Glutamatergic neuron (in vitro differentiated cells): ENCODE results near the gene ISL1. TPM values are rescaled to one million over a fixed set of nuclear protein-coding genes. Genes with fewer than 3 reads are reported as not detected.

ENCODE experiments used
- DNase-seq: peaks from one replicate; pipeline ENCODE4 v3.0.0; 2022
- H3K27ac Mint-ChIP-seq: one replicate; pipeline ENCODE4 v1.8.0; 2020; ENCODE audit warnings: mild to moderate bottlenecking, mixed read lengths, inconsistent platforms; ENCODE audit not compliant: unreplicated experiment
- H3K27me3 Mint-ChIP-seq: one replicate; pipeline ENCODE4 v1.8.0; 2020; ENCODE audit warnings: mild to moderate bottlenecking, moderate library complexity, mixed read lengths, inconsistent platforms; ENCODE audit not compliant: unreplicated experiment
- H3K36me3 Mint-ChIP-seq: one replicate; pipeline ENCODE4 v1.8.0; 2020; ENCODE audit warnings: mild to moderate bottlenecking, mixed read lengths, inconsistent platforms; ENCODE audit not compliant: unreplicated experiment
- H3K4me1 Mint-ChIP-seq: one replicate; pipeline ENCODE4 v1.8.0; 2020; ENCODE audit warnings: mild to moderate bottlenecking, low read depth, mixed read lengths, inconsistent platforms; ENCODE audit not compliant: unreplicated experiment
- H3K4me3 Mint-ChIP-seq: one replicate; pipeline ENCODE4 v1.8.0; 2020; ENCODE audit warnings: mild to moderate bottlenecking, mixed read lengths, inconsistent platforms; ENCODE audit not compliant: unreplicated experiment
- H3K9me3 Mint-ChIP-seq: one replicate; pipeline ENCODE4 v1.8.0; 2020; ENCODE audit warnings: mild to moderate bottlenecking, moderate library complexity, mixed read lengths, inconsistent platforms; ENCODE audit not compliant: unreplicated experiment
- CTCF ChIP-seq: fragments of 200-600 bp; sonication (generic); IDR thresholded peaks from one replicate; pipeline ENCODE4 v1.5.0; 2021; ENCODE audit not compliant: partially characterized antibody, unreplicated experiment
- total RNA-seq: library from RNA; stranded (reverse); fragmentation: NEBNext Ultra II Directional; extraction: Animal tissue kit (Norgen Biotek cat#: 25700); gene quantifications from one replicate; pipeline ENCODE4 v1.2.1, GENCODE V29; 2021; ENCODE audit not compliant: unreplicated experiment

The ISL1 gene
- total RNA-seq, 1 donor from 2014 or later, result 152 TPM

DNA sequence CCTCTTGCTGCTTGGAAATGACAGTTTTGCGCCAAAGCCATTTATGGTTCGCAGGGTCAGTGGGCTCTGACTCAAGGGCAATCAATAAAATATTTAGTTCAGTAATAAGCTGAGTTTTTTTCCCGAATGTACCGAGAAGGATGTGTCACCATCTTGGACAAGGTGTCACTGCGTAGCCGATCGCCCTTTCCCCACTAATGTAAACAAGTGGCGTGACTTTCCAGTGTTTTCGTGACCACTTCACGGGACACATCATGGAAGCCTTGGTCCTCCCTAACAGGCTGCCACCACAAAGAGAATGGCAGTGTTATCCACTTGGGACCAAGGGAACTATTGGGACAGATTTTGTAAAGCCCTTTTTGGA lies 16.4 kb downstream of the ISL1 start:
- peaks cover 19% of the 10 kb centered on the region for H3K27me3 Mint-ChIP-seq
- no peak for DNase-seq
- H3K4me1 Mint-ChIP-seq, result peaks cover 46% of the 10 kb centered on the region
- H3K9me3 Mint-ChIP-seq, result peaks cover 8% of the 10 kb centered on the region
- H3K4me3 Mint-ChIP-seq, result peak overlapping the region; percentile 92
- no peak for TF ChIP-seq CTCF
- H3K27ac Mint-ChIP-seq, result peak overlapping the region; percentile 68
- H3K36me3 Mint-ChIP-seq, result peaks cover 5% of the 10 kb centered on the region

GRCh38 chr5:51404255-51404654 lies 21.0 kb downstream of the ISL1 start:
- peaks cover 1% of the 10 kb centered on the region for H3K9me3 Mint-ChIP-seq
- H3K27me3 Mint-ChIP-seq, result peaks cover 5% of the 10 kb centered on the region
- no peak overlapping the region for H3K27ac Mint-ChIP-seq
- DNase-seq, result no peak
- H3K36me3 Mint-ChIP-seq, result no peaks in the 10 kb centered on the region
- no peak for TF ChIP-seq CTCF
- H3K4me3 Mint-ChIP-seq, result no peak overlapping the region
- H3K4me1 Mint-ChIP-seq, result peaks cover 13% of the 10 kb centered on the region

GRCh38 chr5:51411921-51412325 lies 28.7 kb downstream of the ISL1 start:
- no peak overlapping the region for H3K4me3 Mint-ChIP-seq
- H3K36me3 Mint-ChIP-seq, result no peaks in the 10 kb centered on the region
- DNase-seq, result no peak
- peaks cover 5% of the 10 kb centered on the region for H3K4me1 Mint-ChIP-seq
- no peak for TF ChIP-seq CTCF
- H3K27ac Mint-ChIP-seq, result no peak overlapping the region
- H3K27me3 Mint-ChIP-seq, result no peaks in the 10 kb centered on the region
- no peaks in the 10 kb centered on the region for H3K9me3 Mint-ChIP-seq

- Mint-ChIP-seq H3K9me3 (no peaks in the 10 kb centered on the region), H3K36me3 (no peaks in the 10 kb centered on the region), H3K4me1 (peaks cover 5% of the 10 kb centered on the region), H3K4me3 (no peak overlapping the region), H3K27me3 (no peaks in the 10 kb centered on the region), H3K27ac (no peak overlapping the region)
- TF ChIP-seq CTCF, result no peak
- DNase-seq, result no peak
These were observed 31.3 kb downstream of the ISL1 start for GRCh38 chr5:51414516-51414915.

DNA sequence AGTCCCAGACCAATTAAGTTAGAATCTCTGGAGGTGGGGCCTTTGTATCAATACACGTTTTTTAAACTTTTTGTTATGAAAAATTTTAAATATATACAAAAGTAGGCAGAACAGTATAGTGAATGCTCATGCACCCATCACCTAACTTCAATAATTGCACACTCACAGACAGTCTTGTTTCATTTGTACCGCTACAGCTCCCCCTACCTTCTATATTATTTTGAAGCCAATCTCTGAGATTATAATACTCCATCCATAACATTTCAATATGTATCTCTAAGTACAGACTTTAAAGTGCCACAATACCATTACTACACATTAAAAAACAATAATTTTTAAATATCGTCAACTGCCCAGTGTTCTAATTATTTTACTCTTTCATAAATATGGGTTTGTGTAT lies 32.9 kb downstream of the ISL1 start:
- no peak for DNase-seq
- Mint-ChIP-seq H3K9me3 (no peaks in the 10 kb centered on the region), H3K36me3 (no peaks in the 10 kb centered on the region), H3K27me3 (no peaks in the 10 kb centered on the region), H3K4me3 (no peak overlapping the region), H3K4me1 (peaks cover 5% of the 10 kb centered on the region), H3K27ac (no peak overlapping the region)
- TF ChIP-seq CTCF, result no peak
